Measurements from ENCODE around the gene BRIP1. TPM values are rescaled to one million over a fixed set of nuclear protein-coding genes. Genes with fewer than 3 reads are reported as not detected.

The BRIP1 gene
- total RNA-seq, 1 donor from 2014 or later, result 2.4 TPM

GRCh38 chr17:61634942-61635538, 228.3 kb downstream of the BRIP1 start:
- H3K27ac Mint-ChIP-seq (ENCODE audit: unreplicated experiment), result no peak overlapping the region
- peaks cover 3% of the 10 kb centered on the region for H3K9me3 Mint-ChIP-seq (ENCODE audit: unreplicated experiment)
- no peak for DNase-seq
- H3K27me3 Mint-ChIP-seq (ENCODE audit: unreplicated experiment), result peaks cover 2% of the 10 kb centered on the region
- peaks cover 9% of the 10 kb centered on the region for H3K36me3 Mint-ChIP-seq (ENCODE audit: unreplicated experiment)
- H3K4me1 Mint-ChIP-seq (ENCODE audit: low read depth, unreplicated experiment), result no peaks in the 10 kb centered on the region
- H3K4me3 Mint-ChIP-seq (ENCODE audit: unreplicated experiment), result no peak overlapping the region
- TF ChIP-seq CTCF (IDR thresholded peaks at IDR 0.05; ENCODE audit: partially characterized antibody, unreplicated experiment), result no peak

DNA sequence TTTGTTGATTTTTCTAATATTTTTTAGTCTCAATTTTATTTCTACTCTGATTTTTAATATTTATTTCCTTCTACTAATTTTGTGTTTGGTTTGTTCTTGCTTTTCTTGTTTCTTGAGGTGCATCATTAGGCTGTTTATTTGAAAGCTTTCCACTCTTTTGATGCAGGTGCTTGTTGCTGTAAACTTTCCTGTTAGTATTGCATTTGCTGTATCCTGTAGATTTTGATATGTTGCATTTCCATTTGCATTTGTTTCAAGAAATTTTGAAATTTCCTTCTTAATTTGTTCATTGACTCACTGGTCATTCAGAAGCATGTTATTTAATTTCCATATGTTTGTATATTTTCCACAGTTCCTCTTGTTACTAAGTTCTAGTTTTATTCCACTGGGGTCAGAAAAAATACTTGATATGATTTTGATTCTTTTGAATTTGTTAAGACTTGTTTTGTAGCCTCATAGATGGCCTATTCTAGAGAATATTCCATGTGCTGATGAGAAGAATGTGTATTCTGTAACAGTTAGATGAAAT, 229.3 kb downstream of the BRIP1 start:
- Mint-ChIP-seq H3K4me1 (ENCODE audit: low read depth, unreplicated experiment) (no peaks in the 10 kb centered on the region), H3K9me3 (ENCODE audit: unreplicated experiment) (peaks cover 3% of the 10 kb centered on the region), H3K36me3 (ENCODE audit: unreplicated experiment) (peaks cover 9% of the 10 kb centered on the region), H3K27me3 (ENCODE audit: unreplicated experiment) (peaks cover 2% of the 10 kb centered on the region), H3K4me3 (ENCODE audit: unreplicated experiment) (no peak overlapping the region), H3K27ac (ENCODE audit: unreplicated experiment) (no peak overlapping the region)
- DNase-seq, result no peak
- TF ChIP-seq CTCF (IDR thresholded peaks at IDR 0.05; ENCODE audit: partially characterized antibody, unreplicated experiment), result no peak

- Mint-ChIP-seq H3K27me3 (ENCODE audit: unreplicated experiment) (peaks cover 2% of the 10 kb centered on the region), H3K27ac (ENCODE audit: unreplicated experiment) (no peak overlapping the region)
Measured at GRCh38 chr17:61632826-61633225, 230.5 kb downstream of the BRIP1 start.

GRCh38 chr17:61631800-61632199, 231.5 kb downstream of the BRIP1 start:
- no peak overlapping the region for H3K4me3 Mint-ChIP-seq (ENCODE audit: unreplicated experiment)
- TF ChIP-seq CTCF (IDR thresholded peaks at IDR 0.05; ENCODE audit: partially characterized antibody, unreplicated experiment), result no peak
- peaks cover 3% of the 10 kb centered on the region for H3K9me3 Mint-ChIP-seq (ENCODE audit: unreplicated experiment)
- H3K27ac Mint-ChIP-seq (ENCODE audit: unreplicated experiment), result no peak overlapping the region
- peaks cover 2% of the 10 kb centered on the region for H3K27me3 Mint-ChIP-seq (ENCODE audit: unreplicated experiment)
- H3K4me1 Mint-ChIP-seq (ENCODE audit: low read depth, unreplicated experiment), result no peaks in the 10 kb centered on the region
- peaks cover 9% of the 10 kb centered on the region for H3K36me3 Mint-ChIP-seq (ENCODE audit: unreplicated experiment)
- DNase-seq, result no peak

More at GRCh38 chr17:61632826-61633225, 230.5 kb downstream of the BRIP1 start:
- DNase-seq, result no peak
- Mint-ChIP-seq H3K4me3 (ENCODE audit: unreplicated experiment) (no peak overlapping the region), H3K4me1 (ENCODE audit: low read depth, unreplicated experiment) (no peaks in the 10 kb centered on the region), H3K36me3 (ENCODE audit: unreplicated experiment) (peaks cover 9% of the 10 kb centered on the region), H3K9me3 (ENCODE audit: unreplicated experiment) (peaks cover 3% of the 10 kb centered on the region)
- TF ChIP-seq CTCF (IDR thresholded peaks at IDR 0.05; ENCODE audit: partially characterized antibody, unreplicated experiment), result no peak

Other genes starting within 250 kb of the BRIP1 start
- 16.9 TPM for gene INTS2, start 64.5 kb upstream of the BRIP1 start, total RNA-seq (ENCODE audit: unreplicated experiment)
- 130 TPM for gene MED13, start 201.8 kb upstream of the BRIP1 start, total RNA-seq (ENCODE audit: unreplicated experiment)

All from glutamatergic neuron (in vitro differentiated cells).